D721Med (cell line): ENCODE results near the gene RTEL1.

Experiments used
- DNase-seq: peaks from one replicate; pipeline ENCODE4 v3.0.0; 2011; ENCODE audit warnings: low spot score; ENCODE audit not compliant: insufficient read length
- FAIRE-seq: peaks from 2 replicates; lab custom pipeline; 2011; peaks lifted over from hg19 to GRCh38; lab: Jason Lieb, UNC
- TF ChIP-seq, protein P1 (sequence below): IDR thresholded peaks from 2 replicates; pipeline ENCODE4 v1.5.1; 2012; ENCODE audit warnings: mild to moderate bottlenecking, control low read depth; ENCODE audit not compliant: insufficient read depth; ENCODE audit errors: missing control alignments

RTEL1 gene

DNA sequence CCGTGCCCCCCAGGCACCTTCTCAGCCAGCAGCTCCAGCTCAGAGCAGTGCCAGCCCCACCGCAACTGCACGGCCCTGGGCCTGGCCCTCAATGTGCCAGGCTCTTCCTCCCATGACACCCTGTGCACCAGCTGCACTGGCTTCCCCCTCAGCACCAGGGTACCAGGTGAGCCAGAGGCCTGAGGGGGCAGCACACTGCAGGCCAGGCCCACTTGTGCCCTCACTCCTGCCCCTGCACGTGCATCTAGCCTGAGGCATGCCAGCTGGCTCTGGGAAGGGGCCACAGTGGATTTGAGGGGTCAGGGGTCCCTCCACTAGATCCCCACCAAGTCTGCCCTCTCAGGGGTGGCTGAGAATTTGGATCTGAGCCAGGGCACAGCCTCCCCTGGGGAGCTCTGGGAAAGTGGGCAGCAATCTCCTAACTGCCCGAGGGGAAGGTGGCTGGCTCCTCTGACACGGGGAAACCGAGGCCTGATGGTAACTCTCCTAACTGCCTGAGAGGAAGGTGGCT lies 39.3 kb downstream of the RTEL1 start:
- no peak for FAIRE-seq
- TF ChIP-seq, protein P1, sequence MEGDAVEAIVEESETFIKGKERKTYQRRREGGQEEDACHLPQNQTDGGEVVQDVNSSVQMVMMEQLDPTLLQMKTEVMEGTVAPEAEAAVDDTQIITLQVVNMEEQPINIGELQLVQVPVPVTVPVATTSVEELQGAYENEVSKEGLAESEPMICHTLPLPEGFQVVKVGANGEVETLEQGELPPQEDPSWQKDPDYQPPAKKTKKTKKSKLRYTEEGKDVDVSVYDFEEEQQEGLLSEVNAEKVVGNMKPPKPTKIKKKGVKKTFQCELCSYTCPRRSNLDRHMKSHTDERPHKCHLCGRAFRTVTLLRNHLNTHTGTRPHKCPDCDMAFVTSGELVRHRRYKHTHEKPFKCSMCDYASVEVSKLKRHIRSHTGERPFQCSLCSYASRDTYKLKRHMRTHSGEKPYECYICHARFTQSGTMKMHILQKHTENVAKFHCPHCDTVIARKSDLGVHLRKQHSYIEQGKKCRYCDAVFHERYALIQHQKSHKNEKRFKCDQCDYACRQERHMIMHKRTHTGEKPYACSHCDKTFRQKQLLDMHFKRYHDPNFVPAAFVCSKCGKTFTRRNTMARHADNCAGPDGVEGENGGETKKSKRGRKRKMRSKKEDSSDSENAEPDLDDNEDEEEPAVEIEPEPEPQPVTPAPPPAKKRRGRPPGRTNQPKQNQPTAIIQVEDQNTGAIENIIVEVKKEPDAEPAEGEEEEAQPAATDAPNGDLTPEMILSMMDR, result no peak
- DNase-seq, result no peak

DNA sequence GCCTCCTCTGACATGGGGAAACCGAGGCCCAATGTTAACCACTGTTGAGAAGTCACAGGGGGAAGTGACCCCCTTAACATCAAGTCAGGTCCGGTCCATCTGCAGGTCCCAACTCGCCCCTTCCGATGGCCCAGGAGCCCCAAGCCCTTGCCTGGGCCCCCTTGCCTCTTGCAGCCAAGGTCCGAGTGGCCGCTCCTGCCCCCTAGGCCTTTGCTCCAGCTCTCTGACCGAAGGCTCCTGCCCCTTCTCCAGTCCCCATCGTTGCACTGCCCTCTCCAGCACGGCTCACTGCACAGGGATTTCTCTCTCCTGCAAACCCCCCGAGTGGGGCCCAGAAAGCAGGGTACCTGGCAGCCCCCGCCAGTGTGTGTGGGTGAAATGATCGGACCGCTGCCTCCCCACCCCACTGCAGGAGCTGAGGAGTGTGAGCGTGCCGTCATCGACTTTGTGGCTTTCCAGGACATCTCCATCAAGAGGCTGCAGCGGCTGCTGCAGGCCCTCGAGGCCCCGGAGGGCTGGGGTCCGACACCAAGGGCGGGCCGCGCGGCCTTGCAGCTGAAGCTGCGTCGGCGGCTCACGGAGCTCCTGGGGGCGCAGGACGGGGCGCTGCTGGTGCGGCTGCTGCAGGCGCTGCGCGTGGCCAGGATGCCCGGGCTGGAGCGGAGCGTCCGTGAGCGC lies 39.9 kb downstream of the RTEL1 start:
- no peak for FAIRE-seq
- TF ChIP-seq, protein P1, result no peak
- no peak for DNase-seq

DNA sequence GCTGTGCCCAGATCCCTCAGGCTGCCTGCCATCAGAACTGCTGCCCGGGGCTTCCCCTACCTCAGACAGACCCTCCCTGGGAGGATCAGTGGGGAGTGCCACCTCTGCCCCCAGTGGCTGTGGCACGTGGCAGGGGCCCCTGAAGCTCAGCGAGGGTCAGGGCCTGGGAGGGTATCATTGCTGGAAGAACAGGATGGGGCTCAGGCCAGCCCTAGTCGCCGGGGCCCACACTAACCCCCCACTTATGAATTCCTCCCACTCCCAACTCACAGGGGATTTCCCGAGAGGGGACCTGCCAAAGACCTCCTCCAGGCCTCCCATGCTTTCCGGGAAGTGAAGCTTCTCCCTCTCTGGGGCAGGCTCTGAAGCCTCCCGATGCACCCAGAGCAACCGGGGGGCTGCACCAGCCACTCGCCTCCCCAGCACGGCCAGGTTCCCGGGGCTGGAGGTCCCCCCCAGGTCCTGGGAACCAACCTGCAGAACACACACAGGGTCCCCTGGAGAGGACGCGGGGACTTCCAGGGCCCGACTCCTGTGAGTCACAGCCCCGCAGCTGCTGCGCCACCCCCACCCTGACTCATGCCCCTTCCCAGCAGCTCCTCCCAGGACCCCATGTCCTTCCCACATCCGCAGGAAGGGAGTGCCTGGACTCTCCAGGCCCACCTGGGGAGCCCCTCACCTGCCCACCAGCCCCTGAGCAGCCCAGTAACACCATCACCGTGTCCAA lies 40.8 kb downstream of the RTEL1 start:
- FAIRE-seq, result no peak

DNA sequence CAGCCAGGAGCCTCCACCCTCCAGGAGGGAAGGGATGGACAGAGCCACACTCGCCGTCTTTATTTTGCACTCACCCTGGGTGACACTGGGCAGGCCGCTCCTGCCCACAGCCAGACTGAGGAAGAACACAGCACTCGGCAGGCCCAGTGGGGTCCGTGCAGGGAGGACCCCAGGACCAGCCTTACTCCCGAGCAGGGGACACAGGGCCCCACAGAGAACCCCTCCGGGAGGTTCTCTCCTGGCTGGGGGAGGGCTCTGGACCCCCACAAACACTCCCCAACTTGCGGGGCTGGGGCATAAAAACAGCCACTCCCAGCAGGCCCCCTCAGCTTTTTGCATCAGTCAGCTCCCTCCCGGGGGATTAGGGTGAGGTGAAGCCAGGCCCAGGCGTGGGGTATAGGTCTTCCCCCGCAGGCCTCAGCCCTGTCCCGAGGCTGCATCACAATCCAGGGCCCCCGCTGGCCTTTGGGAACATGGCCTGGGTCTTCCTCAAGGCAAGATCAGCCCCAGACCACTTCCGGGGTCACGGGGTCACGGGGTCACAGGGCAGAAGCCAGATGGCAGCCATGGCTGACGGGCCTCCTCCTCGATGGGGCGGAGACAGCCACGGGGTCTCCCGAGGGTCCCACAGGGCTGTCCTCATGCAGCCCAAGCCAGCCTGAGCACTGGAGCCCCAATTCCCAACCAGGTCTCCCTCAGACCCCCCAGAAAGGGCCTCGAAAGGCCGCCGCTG lies 41.5 kb downstream of the RTEL1 start:
- no peak for DNase-seq
- TF ChIP-seq, protein P1, result no peak

More for the DNA sequence above, 40.8 kb downstream of the RTEL1 start:
- TF ChIP-seq, protein P1, result no peak
- DNase-seq, result no peak

DNA sequence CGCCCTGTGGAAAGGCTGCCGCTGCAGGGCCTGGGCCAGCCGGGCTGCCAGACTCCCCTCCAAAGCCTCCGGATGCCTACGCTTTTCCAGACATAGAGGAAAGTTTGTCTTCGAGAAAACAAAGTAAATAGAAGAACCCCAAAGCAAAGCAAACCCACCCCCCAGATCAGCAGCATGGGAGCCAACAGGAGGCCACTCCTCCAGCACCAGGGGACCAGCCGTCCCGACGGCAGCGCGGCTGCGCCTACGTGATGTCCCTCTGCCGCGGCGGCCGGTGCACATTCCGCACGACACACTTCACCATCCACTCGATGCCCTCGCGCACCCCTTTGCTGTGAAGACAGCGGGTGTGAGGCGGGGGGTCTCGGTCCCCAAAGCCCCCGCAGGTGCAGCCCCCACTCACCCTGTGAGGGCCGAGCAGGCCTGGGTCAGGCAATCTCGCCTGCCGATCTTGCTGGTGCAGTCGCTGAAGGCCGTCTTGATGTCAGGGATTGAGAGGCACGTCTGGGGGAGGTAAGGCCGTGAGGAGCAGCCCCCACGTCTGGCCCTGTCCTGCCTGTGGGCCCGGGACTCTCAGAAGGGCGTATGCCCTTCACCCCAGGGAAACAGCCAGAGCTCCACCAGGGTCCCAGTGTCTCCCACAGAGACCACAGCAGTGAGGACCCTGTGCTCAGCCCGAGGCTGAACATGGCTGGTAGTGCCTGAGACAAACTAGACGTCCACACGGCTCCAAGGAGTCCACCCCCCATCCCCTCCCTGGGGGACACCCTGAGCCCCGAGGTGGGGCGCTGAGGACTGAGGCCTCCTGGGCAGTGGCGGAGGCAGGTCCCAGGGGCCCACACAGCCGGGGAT lies 42.3 kb downstream of the RTEL1 start:
- FAIRE-seq, result no peak
- peak; percentile 11 for DNase-seq
- TF ChIP-seq, protein P1, result no peak

More for the DNA sequence above, 41.5 kb downstream of the RTEL1 start:
- no peak for FAIRE-seq

DNA sequence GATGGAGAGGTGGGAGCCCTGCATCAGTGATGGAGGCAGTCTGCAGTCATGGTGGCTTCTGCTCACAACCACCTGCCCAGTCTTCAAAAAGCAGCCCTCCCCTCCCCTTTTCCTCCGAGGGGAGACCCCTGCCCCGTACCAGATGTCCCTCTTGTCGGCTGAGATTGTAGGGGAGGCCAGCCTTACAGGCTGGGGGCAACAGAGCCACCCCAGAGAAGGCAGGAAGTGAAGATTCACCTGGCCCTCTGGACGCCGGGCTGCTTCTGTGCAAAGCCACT lies 42.9 kb downstream of the RTEL1 start:
- FAIRE-seq (no peak), DNase-seq (no peak)
- TF ChIP-seq, protein P1, result no peak
